Osteoblast (primary cell): Measurements from ENCODE around the gene ERBIN. TPM values are rescaled to one million over a fixed set of nuclear protein-coding genes. Genes with fewer than 3 reads are reported as not detected.
A peak's percentile ranks its signal among the peaks of the same experiment; 100 is the strongest.
"Not testable (repeated sequence)": the region's sequence is repeated elsewhere in the genome, so short reads cannot be mapped to it uniquely, and the experiment has no call there.

Experiments used
- DNase-seq: peaks from one replicate; pipeline ENCODE4 v3.0.0; 2011; ENCODE audit warnings: low spot score, mixed read lengths; ENCODE audit not compliant: insufficient read length; ENCODE audit errors: missing footprints
- H2AFZ ChIP-seq: 2 replicates; pipeline ENCODE4 v1.6.0; 2011; ENCODE audit warnings: mild to moderate bottlenecking, low read length
- H3K27ac ChIP-seq: 2 replicates; pipeline ENCODE4 v1.5.1; 2011; ENCODE audit warnings: mild to moderate bottlenecking, low read depth, low read length, moderate library complexity
- H3K27me3 ChIP-seq: 2 replicates; pipeline ENCODE4 v1.6.0; 2012; ENCODE audit warnings: mild to moderate bottlenecking, control low read depth, inconsistent platforms, low read length, moderate library complexity; ENCODE audit not compliant: insufficient read depth
- H3K36me3 ChIP-seq: 2 replicates; pipeline ENCODE4 v1.5.1; 2011; ENCODE audit warnings: mild to moderate bottlenecking, low read length, control low read depth, moderate library complexity; ENCODE audit not compliant: insufficient read depth
- H3K4me1 ChIP-seq: 2 replicates; pipeline ENCODE4 v1.5.1; 2011; ENCODE audit warnings: mild to moderate bottlenecking, low read length, control low read depth, moderate library complexity; ENCODE audit not compliant: insufficient read depth
- H3K4me2 ChIP-seq: 2 replicates; pipeline ENCODE4 v1.6.0; 2011; ENCODE audit warnings: mild to moderate bottlenecking, low read length; ENCODE audit not compliant: insufficient read depth
- H3K4me3 ChIP-seq: fragments of 200-600 bp; sonication (generic); 3 replicates; pipeline ENCODE4 v1.5.1; 2012; ENCODE audit warnings: mild to moderate bottlenecking, low read length, inconsistent platforms; ENCODE audit not compliant: insufficient read depth
- H3K79me2 ChIP-seq: 2 replicates; pipeline ENCODE4 v1.6.0; 2012; ENCODE audit warnings: mild to moderate bottlenecking, low read length, control low read depth, inconsistent platforms; ENCODE audit not compliant: insufficient read depth
- H3K9me3 ChIP-seq: 2 replicates; pipeline ENCODE4 v1.5.1; 2011; ENCODE audit warnings: low read depth, low read length, control low read depth
- H4K20me1 ChIP-seq: 2 replicates; pipeline ENCODE4 v1.6.0; 2012; ENCODE audit warnings: mild to moderate bottlenecking, low read length, control low read depth; ENCODE audit not compliant: insufficient read depth
- CTCF ChIP-seq: IDR thresholded peaks from 2 replicates; pipeline ENCODE4 v1.5.1; 2011; ENCODE audit warnings: mild to moderate bottlenecking, low read depth, low read length, moderate library complexity; ENCODE audit errors: extremely low read depth
- total RNA-seq: library from RNA; depleted of rRNA; stranded (reverse); fragments of >200 nt; gene quantifications from 2 replicates; pipeline ENCODE4 v1.2.3, GENCODE V29; 2012

ERBIN gene
- total RNA-seq, 1 donor, result 199 TPM

GRCh38 chr5:65954200-65954599 lies 27.8 kb downstream of the ERBIN start:
- H3K4me3 ChIP-seq, result no peak overlapping the region
- H3K4me1 ChIP-seq, result peaks cover 17% of the 10 kb centered on the region
- no peak for DNase-seq
- H3K27ac ChIP-seq, result no peak overlapping the region
- no peak for TF ChIP-seq CTCF
- peaks cover 73% of the 10 kb centered on the region for H4K20me1 ChIP-seq
- H3K9me3 ChIP-seq, result no peaks in the 10 kb centered on the region
- H2AFZ ChIP-seq, result no peak overlapping the region
- H3K27me3 ChIP-seq, result no peaks in the 10 kb centered on the region
- no peak overlapping the region for H3K4me2 ChIP-seq
- H3K36me3 ChIP-seq, result peaks cover 14% of the 10 kb centered on the region
- peaks cover 94% of the 10 kb centered on the region for H3K79me2 ChIP-seq

- H3K27me3 ChIP-seq, result no peaks in the 10 kb centered on the region
- no peak for DNase-seq
- H3K9me3 ChIP-seq, result no peaks in the 10 kb centered on the region
- H3K4me2 ChIP-seq, result no peak overlapping the region
- H3K4me3 ChIP-seq, result no peak overlapping the region
- no peak overlapping the region for H3K27ac ChIP-seq
- H3K79me2 ChIP-seq, result peaks cover 94% of the 10 kb centered on the region
- no peak for TF ChIP-seq CTCF
- peaks cover 14% of the 10 kb centered on the region for H3K36me3 ChIP-seq
- no peak overlapping the region for H2AFZ ChIP-seq
- peaks cover 75% of the 10 kb centered on the region for H4K20me1 ChIP-seq
- H3K4me1 ChIP-seq, result peaks cover 17% of the 10 kb centered on the region
Measured at GRCh38 chr5:65955746-65956145, 29.4 kb downstream of the ERBIN start.

- not testable (repeated sequence) for H3K4me2 ChIP-seq, H3K27ac ChIP-seq, H2AFZ ChIP-seq, H3K27me3 ChIP-seq, H3K9me3 ChIP-seq, DNase-seq, H3K4me3 ChIP-seq
- peaks cover 24% of the 10 kb centered on the region for H3K4me1 ChIP-seq
- H4K20me1 ChIP-seq, result peaks cover 77% of the 10 kb centered on the region
- H3K36me3 ChIP-seq, result peaks cover 11% of the 10 kb centered on the region
- H3K79me2 ChIP-seq, result peaks cover 94% of the 10 kb centered on the region
Measured at GRCh38 chr5:65957703-65958102, 31.3 kb downstream of the ERBIN start.

GRCh38 chr5:65961633-65962032 lies 35.3 kb downstream of the ERBIN start:
- peaks cover 67% of the 10 kb centered on the region for H4K20me1 ChIP-seq

More at GRCh38 chr5:65961633-65962032, 35.3 kb downstream of the ERBIN start:
- DNase-seq, result peak; percentile 93
- peak overlapping the region; percentile 3 for H3K4me2 ChIP-seq
- no peak overlapping the region for H2AFZ ChIP-seq
- H3K9me3 ChIP-seq, result no peaks in the 10 kb centered on the region
- no peaks in the 10 kb centered on the region for H3K36me3 ChIP-seq
- peaks cover 94% of the 10 kb centered on the region for H3K79me2 ChIP-seq
- H3K27me3 ChIP-seq, result no peaks in the 10 kb centered on the region
- TF ChIP-seq CTCF, result no peak
- H3K27ac ChIP-seq, result no peak overlapping the region
- peaks cover 16% of the 10 kb centered on the region for H3K4me1 ChIP-seq
- H3K4me3 ChIP-seq, result no peak overlapping the region
